Left lobe of liver (tissue), 2 donors: ENCODE results near the gene DEK. TPM values are rescaled to one million over a fixed set of nuclear protein-coding genes. Genes with fewer than 3 reads are reported as not detected.

Source experiments
- ATAC-seq: fragments of 200-7000 bp; cut with Tn5 transposase; one replicate; pipeline ENCODE4 v1.9.1; 2020; ENCODE audit warnings: mild to moderate bottlenecking, moderate library complexity
- DNase-seq: peaks from one replicate; pipeline ENCODE4 v3.0.0-alpha.2; 2020; ENCODE audit warnings: low spot score
- total RNA-seq: library from RNA; stranded (reverse); gene quantifications from one replicate; pipeline ENCODE4 v1.2.1, GENCODE V29; 2021
- donor health status: DM: no; HTN: no; CAD: no; lungs with moderate emphysema.
- donor health status: DM: no; HTN: yes; CAD: no.

The DEK gene
- total RNA-seq, 1 donor from 2014 or later = 16.9 TPM

GRCh38 chr6:18265787-18266522 is 1.6 kb upstream of the DEK start:
- ATAC-seq (no peak), DNase-seq (no peak)

- ATAC-seq (peak; percentile 3), DNase-seq (no peak)
These were observed 620 bp upstream of the DEK start for GRCh38 chr6:18264923-18265377.

GRCh38 chr6:18263418-18264218 is 712 bp downstream of the DEK start:
- ATAC-seq (no peak), DNase-seq (no peak)

DNA sequence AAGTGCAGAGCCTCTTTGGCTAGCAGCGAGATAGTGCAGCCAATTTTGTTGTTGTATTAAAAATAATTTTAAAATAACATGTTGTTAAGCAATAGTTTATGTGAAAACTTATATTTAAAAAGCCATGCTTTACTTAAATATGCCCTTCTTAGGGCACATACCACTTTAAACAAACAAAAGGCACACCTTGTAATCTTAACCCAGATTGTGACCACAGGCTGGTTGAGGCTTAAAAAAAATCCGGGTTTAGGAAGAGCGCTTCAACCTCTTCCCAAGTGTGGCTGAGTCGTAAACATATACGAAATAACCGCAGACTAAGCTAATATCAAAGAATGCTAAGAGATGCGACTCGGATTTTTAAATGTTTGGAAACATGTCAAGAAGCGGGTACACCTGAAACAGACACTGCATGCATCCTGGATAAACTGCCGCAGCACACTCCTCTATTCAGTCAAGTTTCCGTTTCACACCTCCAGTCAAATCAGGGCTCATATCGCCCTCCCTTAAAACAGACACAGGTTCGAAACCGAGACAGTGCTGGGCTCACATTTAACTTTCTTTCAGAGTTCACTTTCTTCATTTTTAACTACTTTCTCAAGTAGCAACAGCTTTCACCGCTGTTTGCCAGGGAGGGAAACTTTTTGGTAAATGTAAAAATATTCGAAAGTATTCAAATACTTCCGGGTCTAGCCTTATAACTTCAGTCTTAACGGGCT is 1.5 kb downstream of the DEK start:
- DNase-seq (no peak), ATAC-seq (no peak)

- ATAC-seq (no peak), DNase-seq (no peak)
These were observed 2.5 kb downstream of the DEK start for GRCh38 chr6:18261877-18262276.

DNA sequence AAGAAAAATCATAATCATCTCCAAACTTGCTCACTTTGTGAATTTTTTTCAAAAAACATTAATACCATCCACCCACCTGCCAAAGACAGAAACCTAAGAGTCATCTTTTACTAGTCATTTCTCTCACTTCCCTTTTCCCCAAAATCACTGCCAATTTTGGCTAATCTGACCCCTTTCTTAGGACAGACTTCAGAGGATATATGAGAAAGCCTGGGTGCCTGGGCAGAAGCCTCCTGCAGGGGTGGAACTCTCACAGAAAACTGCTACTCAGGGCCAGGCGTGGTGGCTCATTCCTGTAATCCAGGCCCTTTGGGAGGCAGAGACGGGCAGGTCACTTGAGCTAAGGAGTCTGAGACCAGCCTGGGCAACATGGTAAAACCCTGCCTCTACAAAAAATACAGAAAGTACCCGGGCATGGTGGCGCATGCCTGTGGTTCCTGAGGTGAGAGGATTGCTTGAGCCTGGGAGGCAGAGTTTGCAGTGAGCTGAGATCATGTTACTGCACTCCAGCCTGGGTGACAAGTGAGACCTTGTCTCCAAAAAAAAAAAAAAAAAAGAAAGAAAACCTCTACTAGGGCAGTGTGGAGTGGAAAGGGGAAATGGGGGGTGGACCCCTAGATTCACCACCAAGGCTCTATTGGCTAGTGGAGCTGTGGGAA is 3.8 kb downstream of the DEK start:
- DNase-seq (no peak), ATAC-seq (no peak)

- no peak for ATAC-seq
- no peak for DNase-seq
These were observed 4.5 kb downstream of the DEK start for GRCh38 chr6:18259675-18260447.

- no peak for DNase-seq
- ATAC-seq = no peak
These were observed 9.5 kb downstream of the DEK start for GRCh38 chr6:18254793-18255192.

DNA sequence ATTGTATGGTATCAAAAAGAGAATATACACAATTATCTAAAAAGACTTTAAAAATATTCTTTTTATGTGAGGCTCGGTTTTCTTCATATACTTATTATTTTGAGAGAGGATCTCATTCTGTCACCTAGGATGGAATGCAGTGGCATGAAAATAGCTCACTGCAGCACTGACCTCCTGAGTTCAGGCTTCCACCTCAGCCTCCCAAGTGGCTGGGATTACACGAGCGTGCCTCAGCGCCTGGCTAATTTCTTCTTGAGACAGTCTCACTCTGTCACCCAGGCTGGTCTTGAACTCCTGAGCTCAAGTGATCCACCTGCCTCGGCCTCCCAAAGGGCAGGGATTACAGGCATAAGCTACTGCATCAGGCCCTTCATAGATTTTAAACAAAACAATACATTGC is 10.7 kb downstream of the DEK start:
- no peak for DNase-seq
- no peak for ATAC-seq

DNA sequence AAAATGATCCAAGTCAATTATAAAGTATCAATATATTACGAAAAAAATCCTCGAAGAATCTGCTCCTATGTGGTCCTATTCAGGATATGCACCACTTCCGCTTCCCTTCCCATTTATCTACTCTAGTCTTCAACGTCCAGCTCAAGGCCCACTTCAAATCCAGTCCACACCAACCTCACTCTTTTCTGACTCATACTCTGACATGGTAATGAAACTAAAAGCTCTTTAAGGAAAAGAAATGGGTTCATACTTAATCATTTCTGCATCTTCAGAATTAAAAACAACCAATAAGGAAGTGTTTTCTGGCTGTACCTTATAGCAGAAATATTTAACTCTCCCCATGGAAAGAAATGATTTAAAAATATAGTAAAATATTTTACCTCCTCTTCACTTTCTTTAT is 15.1 kb downstream of the DEK start:
- ATAC-seq = no peak
- DNase-seq = no peak

- ATAC-seq (no peak), DNase-seq (no peak)
These were observed 15.6 kb downstream of the DEK start for GRCh38 chr6:18248698-18249097.

GRCh38 chr6:18247002-18247401 is 17.3 kb downstream of the DEK start:
- no peak for ATAC-seq
- DNase-seq = no peak

GRCh38 chr6:18246205-18246604 is 18.1 kb downstream of the DEK start:
- ATAC-seq = no peak
- no peak for DNase-seq

- ATAC-seq = no peak
- DNase-seq = no peak
These were observed 18.7 kb downstream of the DEK start for GRCh38 chr6:18245642-18246041.

DNA sequence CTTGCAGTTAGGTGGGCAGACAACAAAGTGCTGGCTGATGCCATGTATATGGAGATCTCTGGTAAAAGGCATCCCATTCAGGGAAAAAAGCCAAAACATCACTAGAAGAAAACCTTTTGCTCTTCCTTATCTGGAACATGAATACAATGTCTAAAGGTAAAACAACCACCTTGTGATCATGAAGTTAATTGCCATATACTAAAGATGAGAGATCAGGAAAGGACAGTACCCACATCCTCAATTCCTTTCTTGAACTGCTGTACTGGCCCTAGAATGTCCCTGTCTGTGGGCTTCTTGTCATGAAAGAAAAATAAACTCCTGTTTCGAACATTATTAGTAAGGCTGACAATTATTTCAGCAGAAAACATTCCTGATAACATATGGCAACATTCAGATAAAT is 19.3 kb downstream of the DEK start:
- DNase-seq = no peak
- ATAC-seq = no peak

DNA sequence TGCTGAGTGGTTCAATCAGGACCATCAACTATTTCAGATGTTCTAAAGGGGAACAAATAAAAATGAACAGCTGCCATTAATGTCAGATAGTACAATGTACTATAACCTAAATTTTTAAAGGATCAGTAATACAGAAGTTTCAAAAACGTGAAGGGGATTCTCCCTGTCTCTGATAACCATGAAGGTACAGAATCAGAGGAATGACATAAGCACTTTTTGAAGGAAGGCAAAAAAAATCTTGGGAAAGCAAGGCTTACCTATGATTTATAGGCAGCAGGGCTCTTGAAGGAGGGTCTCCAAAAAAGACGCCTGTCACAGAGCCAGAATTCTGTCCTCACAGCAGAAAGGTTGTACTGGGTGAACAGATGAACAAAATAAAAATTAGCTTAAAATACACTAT is 20.1 kb downstream of the DEK start:
- no peak for ATAC-seq

DNA sequence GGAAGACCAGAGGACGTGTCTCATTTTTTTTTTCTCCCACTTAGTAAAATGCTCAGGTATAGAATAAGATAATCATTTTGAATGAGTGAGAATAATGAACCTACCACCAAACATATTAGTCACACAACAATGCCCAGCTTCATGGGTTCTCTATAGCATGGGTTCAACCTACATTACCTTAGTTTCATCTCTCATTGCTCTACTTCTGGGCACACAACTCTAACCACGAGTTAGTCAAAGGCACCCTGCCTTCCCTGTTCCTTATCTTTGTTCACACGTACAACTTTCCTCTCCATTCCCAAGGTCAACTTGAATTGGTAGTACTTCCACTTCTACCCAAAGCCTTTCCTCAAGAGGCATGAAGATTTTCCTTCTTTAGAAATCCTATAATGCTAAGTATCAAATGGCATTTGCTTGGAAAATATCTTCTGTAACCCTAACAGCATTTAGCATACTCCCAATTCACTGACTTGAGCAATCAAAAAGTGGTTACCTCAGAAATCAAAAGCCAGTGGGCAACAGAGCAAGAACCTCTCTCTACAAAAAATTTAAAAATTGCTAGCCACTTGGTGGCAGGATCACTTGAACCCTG is 20.9 kb downstream of the DEK start:
- ATAC-seq = no peak
- DNase-seq = no peak

More for the DNA sequence above, 20.1 kb downstream of the DEK start:
- DNase-seq = no peak

GRCh38 chr6:18242062-18242851 is 22.1 kb downstream of the DEK start:
- ATAC-seq (no peak), DNase-seq (no peak)
